Cardiac muscle cell (in vitro differentiated cells and primary cell): ENCODE measurements around the gene ATP5PO. TPM values are rescaled to one million over a fixed set of nuclear protein-coding genes. Genes with fewer than 3 reads are reported as not detected.

Source experiments
- DNase-seq, 2 donors: peaks; one replicate each; pipeline versions ENCODE4 v3.0.0 to v3.0.0-alpha.2; 2010 to 2017; ENCODE audit warnings: low read depth in 1 of 2, low spot score in 1 of 2
- H3K27ac ChIP-seq: fragments of 200-600 bp; sonication (generic); 2 replicates; pipeline ENCODE4 v1.5.1; 2016
- H3K27me3 ChIP-seq: fragments of 200-600 bp; sonication (generic); 2 replicates; pipeline ENCODE4 v1.6.0; 2016; ENCODE audit warnings: control low read depth
- H3K36me3 ChIP-seq: fragments of 200-600 bp; sonication (generic); 2 replicates; pipeline ENCODE4 v1.5.1; 2016; ENCODE audit warnings: control low read depth
- H3K4me1 ChIP-seq: fragments of 200-600 bp; sonication (generic); 2 replicates; pipeline ENCODE4 v1.8.1; 2017; ENCODE audit warnings: low read depth, mild to moderate bottlenecking, mixed run types
- H3K4me3 ChIP-seq: fragments of 200-600 bp; sonication (generic); 2 replicates; pipeline ENCODE4 v1.5.1; 2016; ENCODE audit warnings: mild to moderate bottlenecking
- H3K9me3 ChIP-seq: fragments of 200-600 bp; sonication (generic); 2 replicates; pipeline ENCODE4 v1.5.1; 2017; ENCODE audit warnings: low read depth, mild to moderate bottlenecking, control low read depth
- CTCF ChIP-seq: IDR thresholded peaks from 2 replicates; pipeline ENCODE4 v1.5.1; 2012; ENCODE audit warnings: low read depth, mild to moderate bottlenecking, low read length
- polyA plus RNA-seq: library from polyadenylated mRNA; unstranded; fragments of >200 nt; fragmentation: Nextera tagmentation; extraction: Ambion mirVana; gene quantifications from 2 replicates; pipeline ENCODE4 v1.2.1, GENCODE V29; 2016
- total RNA-seq: library from RNA; depleted of rRNA; stranded (reverse); fragments of >200 nt; gene quantifications from 2 replicates; pipeline ENCODE4 v1.2.3, GENCODE V29; 2016

ATP5PO gene
- total and polyA plus RNA-seq, 2 experiments from 2014 or later = 251 to 1,053 TPM

- DNase-seq = peak in 1 of 2 donors; percentile 19
- Histone ChIP-seq H3K9me3 (no peaks in the 10 kb centered on the region), H3K4me1 (no peaks in the 10 kb centered on the region), H3K36me3 (no peaks in the 10 kb centered on the region), H3K4me3 (no peak overlapping the region), H3K27me3 (no peaks in the 10 kb centered on the region), H3K27ac (no peak overlapping the region)
- no peak for TF ChIP-seq CTCF
Measured at GRCh38 chr21:33854604-33855003, 61.0 kb downstream of the ATP5PO start.

Other genes starting within 250 kb of the ATP5PO start
- 83.7 and 83.8 TPM in 2 replicates for gene MRPS6, start 157.8 kb upstream of the ATP5PO start, total RNA-seq
- 314 and 335 TPM in 2 replicates for gene MRPS6, start 157.8 kb upstream of the ATP5PO start, polyA plus RNA-seq
- 11.5 and 17.0 TPM in 2 replicates for gene SLC5A3, start 157.8 kb upstream of the ATP5PO start, total RNA-seq
- gene SLC5A3, start 157.8 kb upstream of the ATP5PO start, polyA plus RNA-seq = 3.0 and 4.1 TPM in 2 replicates